ENCODE results near the gene LMBR1. TPM values are rescaled to one million over a fixed set of nuclear protein-coding genes. Genes with fewer than 3 reads are reported as not detected.

LMBR1 gene
- total RNA-seq, 1 donor from 2014 or later, result 49.7 TPM

DNA sequence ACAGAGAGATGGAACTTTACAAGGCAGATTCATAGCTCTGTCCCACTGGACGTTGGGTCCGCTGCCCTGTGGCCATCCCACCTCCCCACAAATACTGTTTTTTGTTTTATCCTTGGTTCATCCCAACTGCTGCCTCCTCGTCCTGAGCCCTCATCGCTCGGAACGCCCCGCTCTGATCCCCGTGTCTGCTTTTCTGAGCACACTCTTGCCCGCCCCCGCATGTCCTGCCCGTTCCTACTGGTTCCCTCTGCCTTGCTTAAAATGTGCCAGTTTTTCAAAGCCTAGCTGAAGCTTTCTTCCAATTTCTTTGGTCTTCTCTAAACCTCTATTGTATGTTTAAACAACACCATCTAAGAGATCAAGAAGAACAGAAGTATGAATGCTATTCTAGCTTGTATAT, 233.0 kb downstream of the LMBR1 start:
- Histone ChIP-seq H3K79me2 (ENCODE audit: insufficient read depth, low read length) (no peaks in the 10 kb centered on the region), H3K9me3 (ENCODE audit: insufficient read depth, low read depth, low read length) (no peaks in the 10 kb centered on the region), H3K36me3 (ENCODE audit: insufficient read depth, low read length) (no peaks in the 10 kb centered on the region), H3K4me2 (ENCODE audit: low read length) (no peak overlapping the region), H3K9ac (ENCODE audit: low read length) (no peak overlapping the region), H3K4me3 (ENCODE audit: insufficient read depth, low read depth, low read length) (no peak overlapping the region), H3K27me3 (ENCODE audit: insufficient read depth, low read length) (no peaks in the 10 kb centered on the region), H3K27ac (ENCODE audit: low read depth, low read length) (no peak overlapping the region), H4K20me1 (ENCODE audit: insufficient read depth, low read length) (no peaks in the 10 kb centered on the region), H2AFZ (ENCODE audit: low read depth, low read length) (no peak overlapping the region), H3K4me1 (ENCODE audit: insufficient read depth, low read length) (no peaks in the 10 kb centered on the region)
- DNase-seq (ENCODE audit: low read depth) (no peak), FAIRE-seq (no peak)
- no peak for TF ChIP-seq EZH2 (IDR thresholded peaks at IDR 0.05; ENCODE audit: insufficient read depth, low read length)
- TF ChIP-seq, protein P1, sequence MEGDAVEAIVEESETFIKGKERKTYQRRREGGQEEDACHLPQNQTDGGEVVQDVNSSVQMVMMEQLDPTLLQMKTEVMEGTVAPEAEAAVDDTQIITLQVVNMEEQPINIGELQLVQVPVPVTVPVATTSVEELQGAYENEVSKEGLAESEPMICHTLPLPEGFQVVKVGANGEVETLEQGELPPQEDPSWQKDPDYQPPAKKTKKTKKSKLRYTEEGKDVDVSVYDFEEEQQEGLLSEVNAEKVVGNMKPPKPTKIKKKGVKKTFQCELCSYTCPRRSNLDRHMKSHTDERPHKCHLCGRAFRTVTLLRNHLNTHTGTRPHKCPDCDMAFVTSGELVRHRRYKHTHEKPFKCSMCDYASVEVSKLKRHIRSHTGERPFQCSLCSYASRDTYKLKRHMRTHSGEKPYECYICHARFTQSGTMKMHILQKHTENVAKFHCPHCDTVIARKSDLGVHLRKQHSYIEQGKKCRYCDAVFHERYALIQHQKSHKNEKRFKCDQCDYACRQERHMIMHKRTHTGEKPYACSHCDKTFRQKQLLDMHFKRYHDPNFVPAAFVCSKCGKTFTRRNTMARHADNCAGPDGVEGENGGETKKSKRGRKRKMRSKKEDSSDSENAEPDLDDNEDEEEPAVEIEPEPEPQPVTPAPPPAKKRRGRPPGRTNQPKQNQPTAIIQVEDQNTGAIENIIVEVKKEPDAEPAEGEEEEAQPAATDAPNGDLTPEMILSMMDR (IDR thresholded peaks at IDR 0.05; ENCODE audit: insufficient read depth, low read depth, low read length), result no peak
- Mint-ChIP-seq H3K9me3 (ENCODE audit: unreplicated experiment) (no peaks in the 10 kb centered on the region), H3K27me3 (ENCODE audit: low read depth, unreplicated experiment) (no peaks in the 10 kb centered on the region), H3K36me3 (ENCODE audit: low read depth, unreplicated experiment) (no peaks in the 10 kb centered on the region), H3K4me3 (ENCODE audit: unreplicated experiment) (no peak overlapping the region), H3K4me1 (ENCODE audit: low read depth, unreplicated experiment) (peaks cover 1% of the 10 kb centered on the region), H3K27ac (ENCODE audit: unreplicated experiment) (no peak overlapping the region)

DNA sequence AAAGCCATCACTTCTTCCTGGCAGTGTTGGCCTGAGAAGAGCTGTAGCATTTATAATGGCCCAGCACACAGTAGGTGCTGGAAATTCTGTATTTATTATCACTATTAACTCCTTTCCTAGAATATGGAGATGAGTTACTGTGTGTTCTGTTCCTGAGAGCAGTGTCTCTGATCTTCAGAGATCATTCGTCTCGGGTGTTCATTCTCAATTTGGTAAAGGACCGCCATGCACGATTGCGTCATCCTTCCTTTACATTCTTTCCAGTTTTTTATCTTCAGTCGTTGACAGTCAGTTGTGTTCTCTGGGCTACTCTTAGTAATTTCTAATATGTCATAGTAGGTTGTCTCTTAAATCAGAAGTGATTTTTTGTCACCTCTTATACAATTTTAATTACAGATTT, 233.8 kb downstream of the LMBR1 start:
- no peak overlapping the region for H3K27ac Mint-ChIP-seq (ENCODE audit: unreplicated experiment)

DNA sequence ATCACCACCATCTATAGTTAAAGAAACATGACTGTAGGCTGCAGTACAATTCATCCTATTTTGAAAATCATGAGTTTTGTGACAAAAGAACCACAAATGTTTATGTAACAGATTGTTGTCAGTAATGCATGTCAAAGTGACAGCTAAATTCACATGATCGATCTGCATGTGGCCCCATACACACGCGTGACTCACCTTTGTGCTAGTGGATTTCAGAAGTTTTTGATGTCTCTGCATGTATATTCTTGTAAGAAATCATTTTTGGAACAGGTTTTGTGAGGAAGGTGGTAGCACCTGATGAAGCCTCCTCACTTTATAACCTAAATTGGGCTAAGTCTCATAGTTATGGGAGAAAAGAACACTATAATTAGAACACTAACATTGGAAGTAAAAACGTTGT, 235.3 kb downstream of the LMBR1 start:
- Mint-ChIP-seq H3K9me3 (ENCODE audit: unreplicated experiment) (no peaks in the 10 kb centered on the region), H3K4me3 (ENCODE audit: unreplicated experiment) (no peak overlapping the region), H3K27me3 (ENCODE audit: low read depth, unreplicated experiment) (no peaks in the 10 kb centered on the region), H3K36me3 (ENCODE audit: low read depth, unreplicated experiment) (no peaks in the 10 kb centered on the region), H3K27ac (ENCODE audit: unreplicated experiment) (no peak overlapping the region), H3K4me1 (ENCODE audit: low read depth, unreplicated experiment) (no peaks in the 10 kb centered on the region)
- Histone ChIP-seq H2AFZ (ENCODE audit: low read depth, low read length) (no peak overlapping the region), H3K9ac (ENCODE audit: low read length) (no peak overlapping the region), H3K4me2 (ENCODE audit: low read length) (no peak overlapping the region), H3K36me3 (ENCODE audit: insufficient read depth, low read length) (no peaks in the 10 kb centered on the region), H3K79me2 (ENCODE audit: insufficient read depth, low read length) (no peaks in the 10 kb centered on the region), H3K9me3 (ENCODE audit: insufficient read depth, low read depth, low read length) (no peaks in the 10 kb centered on the region), H3K4me1 (ENCODE audit: insufficient read depth, low read length) (no peaks in the 10 kb centered on the region), H3K4me3 (ENCODE audit: insufficient read depth, low read depth, low read length) (no peak overlapping the region), H3K27me3 (ENCODE audit: insufficient read depth, low read length) (no peaks in the 10 kb centered on the region), H3K27ac (ENCODE audit: low read depth, low read length) (no peak overlapping the region), H4K20me1 (ENCODE audit: insufficient read depth, low read length) (no peaks in the 10 kb centered on the region)
- DNase-seq (ENCODE audit: low read depth), result no peak
- TF ChIP-seq, protein P1 (IDR thresholded peaks at IDR 0.05; ENCODE audit: insufficient read depth, low read depth, low read length), result no peak
- FAIRE-seq, result no peak

More for the DNA sequence above, 233.8 kb downstream of the LMBR1 start:
- no peaks in the 10 kb centered on the region for H3K36me3 Mint-ChIP-seq (ENCODE audit: low read depth, unreplicated experiment)
- FAIRE-seq, result no peak
- no peaks in the 10 kb centered on the region for H4K20me1 ChIP-seq (ENCODE audit: insufficient read depth, low read length)
- no peaks in the 10 kb centered on the region for H3K4me1 Mint-ChIP-seq (ENCODE audit: low read depth, unreplicated experiment)
- no peak overlapping the region for H2AFZ ChIP-seq (ENCODE audit: low read depth, low read length)
- H3K4me2 ChIP-seq (ENCODE audit: low read length), result no peak overlapping the region
- no peak overlapping the region for H3K9ac ChIP-seq (ENCODE audit: low read length)
- TF ChIP-seq EZH2 (IDR thresholded peaks at IDR 0.05; ENCODE audit: insufficient read depth, low read length), result no peak
- TF ChIP-seq, protein P1 (IDR thresholded peaks at IDR 0.05; ENCODE audit: insufficient read depth, low read depth, low read length), result no peak
- no peak overlapping the region for H3K4me3 ChIP-seq (ENCODE audit: insufficient read depth, low read depth, low read length)
- no peak overlapping the region for H3K4me3 Mint-ChIP-seq (ENCODE audit: unreplicated experiment)
- no peaks in the 10 kb centered on the region for H3K79me2 ChIP-seq (ENCODE audit: insufficient read depth, low read length)
- no peak overlapping the region for H3K27ac ChIP-seq (ENCODE audit: low read depth, low read length)
- H3K27me3 Mint-ChIP-seq (ENCODE audit: low read depth, unreplicated experiment), result no peaks in the 10 kb centered on the region
- DNase-seq (ENCODE audit: low read depth), result no peak
- no peaks in the 10 kb centered on the region for H3K36me3 ChIP-seq (ENCODE audit: insufficient read depth, low read length)
- no peaks in the 10 kb centered on the region for H3K27me3 ChIP-seq (ENCODE audit: insufficient read depth, low read length)
- no peaks in the 10 kb centered on the region for H3K9me3 ChIP-seq (ENCODE audit: insufficient read depth, low read depth, low read length)
- H3K4me1 ChIP-seq (ENCODE audit: insufficient read depth, low read length), result no peaks in the 10 kb centered on the region
- no peaks in the 10 kb centered on the region for H3K9me3 Mint-ChIP-seq (ENCODE audit: unreplicated experiment)

All from astrocyte (in vitro differentiated cells and primary cell).